Activated naive CD4-positive, alpha-beta T cell treated with anti-CD3 and anti-CD28 coated beads, Interleukin-2, amount 50 U/mL, for 24 hours (primary cell): Measurements from ENCODE around the gene SLC4A9.
A peak's percentile ranks its signal among the peaks of the same experiment; 100 is the strongest.

Experiments
- H3K27ac Mint-ChIP-seq: one replicate; pipeline ENCODE4 v1.8.0; 2021; ENCODE audit warnings: mild to moderate bottlenecking, mixed read lengths
- H3K27me3 Mint-ChIP-seq: one replicate; pipeline ENCODE4 v1.8.0; 2021; ENCODE audit warnings: mixed read lengths
- H3K36me3 Mint-ChIP-seq: one replicate; pipeline ENCODE4 v1.8.0; 2021; ENCODE audit warnings: mixed read lengths
- H3K4me1 Mint-ChIP-seq: one replicate; pipeline ENCODE4 v1.8.0; 2021; ENCODE audit warnings: mixed read lengths
- H3K4me3 Mint-ChIP-seq: one replicate; pipeline ENCODE4 v1.8.0; 2021; ENCODE audit warnings: mild to moderate bottlenecking, mixed read lengths
- H3K9me3 Mint-ChIP-seq: one replicate; pipeline ENCODE4 v1.8.0; 2021; ENCODE audit warnings: mixed read lengths

Gene SLC4A9

GRCh38 chr5:140346348-140347221 is 13.4 kb upstream of the SLC4A9 start, which contains the start of gene HBEGF:
HBEGF (minus strand) TSS chr5:140346603; CDS start chr5:140346328, 275 bp downstream.
- Mint-ChIP-seq H3K4me3 (peak within 1 kb of the TSS; percentile 82), H3K4me1 (peaks cover 50% of the 10 kb centered on the region), H3K36me3 (peaks cover 2% of the 10 kb centered on the region), H3K27me3 (no peaks in the 10 kb centered on the region), H3K27ac (peak within 1 kb of the TSS; percentile 52), H3K9me3 (no peaks in the 10 kb centered on the region)

DNA sequence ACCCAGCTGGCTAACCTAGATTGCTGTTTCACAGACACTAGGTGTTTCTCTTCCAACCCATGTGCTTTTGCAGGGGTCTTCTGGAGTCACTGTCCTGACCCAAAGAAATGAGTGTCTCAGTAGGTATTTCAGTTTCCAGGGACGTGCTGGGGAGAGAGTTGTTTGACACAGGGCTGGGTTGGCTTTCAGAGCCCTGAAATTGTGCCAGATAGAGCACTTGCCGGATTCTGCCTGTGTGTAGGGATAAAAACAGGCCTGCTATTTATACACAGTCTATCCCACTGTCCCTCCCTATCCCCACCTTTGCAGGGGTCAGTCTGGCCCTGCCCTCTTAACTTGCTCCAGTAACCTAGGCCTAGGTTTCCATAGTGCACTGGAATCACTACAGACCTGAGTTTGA is 12.6 kb upstream of the SLC4A9 start:
- Mint-ChIP-seq H3K9me3 (no peaks in the 10 kb centered on the region), H3K4me3 (peak overlapping the region; percentile 82), H3K27me3 (no peaks in the 10 kb centered on the region), H3K36me3 (no peaks in the 10 kb centered on the region), H3K4me1 (peaks cover 46% of the 10 kb centered on the region), H3K27ac (no peak overlapping the region)

DNA sequence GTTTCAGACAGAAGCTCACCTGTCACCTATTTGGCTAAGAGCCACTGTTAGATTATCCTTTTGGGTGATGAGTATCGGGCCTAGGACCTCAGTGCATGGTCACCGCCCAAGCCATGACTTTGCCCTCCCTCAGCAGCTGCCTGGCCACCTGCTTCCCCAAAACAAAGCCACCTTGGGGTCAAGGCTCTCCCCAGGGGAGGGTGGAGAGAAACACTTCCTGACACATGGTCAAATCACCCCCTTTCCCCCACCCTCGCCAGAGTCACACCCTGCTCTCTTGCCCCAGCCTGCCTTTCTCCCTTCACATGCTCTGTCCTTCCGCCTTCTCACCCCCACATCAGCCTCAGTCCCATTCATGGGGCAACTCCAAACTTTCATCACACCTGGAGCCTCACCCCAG is 11.9 kb upstream of the SLC4A9 start:
- no peaks in the 10 kb centered on the region for H3K9me3 Mint-ChIP-seq
- H3K4me3 Mint-ChIP-seq, result no peak overlapping the region
- no peaks in the 10 kb centered on the region for H3K27me3 Mint-ChIP-seq
- no peaks in the 10 kb centered on the region for H3K36me3 Mint-ChIP-seq
- H3K4me1 Mint-ChIP-seq, result peaks cover 38% of the 10 kb centered on the region
- no peak overlapping the region for H3K27ac Mint-ChIP-seq

GRCh38 chr5:140349244-140349643 is 10.8 kb upstream of the SLC4A9 start:
- Mint-ChIP-seq H3K27ac (no peak overlapping the region), H3K36me3 (no peaks in the 10 kb centered on the region), H3K4me3 (no peak overlapping the region), H3K4me1 (peaks cover 28% of the 10 kb centered on the region), H3K9me3 (no peaks in the 10 kb centered on the region), H3K27me3 (no peaks in the 10 kb centered on the region)

- no peaks in the 10 kb centered on the region for H3K27me3 Mint-ChIP-seq
- no peaks in the 10 kb centered on the region for H3K36me3 Mint-ChIP-seq
- H3K4me1 Mint-ChIP-seq, result peaks cover 14% of the 10 kb centered on the region
- H3K9me3 Mint-ChIP-seq, result no peaks in the 10 kb centered on the region
- no peak overlapping the region for H3K27ac Mint-ChIP-seq
- peak overlapping the region; percentile 9 for H3K4me3 Mint-ChIP-seq
These were observed 8.2 kb upstream of the SLC4A9 start for GRCh38 chr5:140351609-140352334.

DNA sequence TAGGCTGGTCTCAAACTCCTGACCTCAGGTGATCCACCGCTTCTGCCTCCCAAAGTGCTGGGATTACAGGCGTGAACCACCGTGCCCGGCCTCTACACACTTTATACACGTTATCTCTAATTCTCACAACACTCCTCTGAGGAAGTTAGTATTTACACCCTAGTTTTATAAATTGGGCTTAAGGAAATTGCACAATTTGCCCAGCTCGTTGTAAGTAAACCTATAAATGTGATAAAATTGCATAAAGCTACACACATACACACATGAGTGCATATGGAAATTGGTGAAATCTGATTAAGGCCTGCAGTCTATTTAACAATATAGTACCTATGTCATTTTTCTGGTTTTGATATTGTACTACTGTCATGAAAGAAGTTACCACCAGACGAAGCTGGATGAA is 4.4 kb upstream of the SLC4A9 start:
- Mint-ChIP-seq H3K27me3 (peaks cover 2% of the 10 kb centered on the region), H3K4me1 (peaks cover 12% of the 10 kb centered on the region), H3K9me3 (no peaks in the 10 kb centered on the region), H3K27ac (no peak overlapping the region), H3K4me3 (no peak overlapping the region), H3K36me3 (no peaks in the 10 kb centered on the region)

- H3K27ac Mint-ChIP-seq, result no peak overlapping the region
- peaks cover 2% of the 10 kb centered on the region for H3K27me3 Mint-ChIP-seq
- H3K9me3 Mint-ChIP-seq, result no peaks in the 10 kb centered on the region
- H3K36me3 Mint-ChIP-seq, result no peaks in the 10 kb centered on the region
- peak overlapping the region; percentile 70 for H3K4me3 Mint-ChIP-seq
- H3K4me1 Mint-ChIP-seq, result peaks cover 7% of the 10 kb centered on the region
These were observed 2.9 kb upstream of the SLC4A9 start for GRCh38 chr5:140356853-140357725.

DNA sequence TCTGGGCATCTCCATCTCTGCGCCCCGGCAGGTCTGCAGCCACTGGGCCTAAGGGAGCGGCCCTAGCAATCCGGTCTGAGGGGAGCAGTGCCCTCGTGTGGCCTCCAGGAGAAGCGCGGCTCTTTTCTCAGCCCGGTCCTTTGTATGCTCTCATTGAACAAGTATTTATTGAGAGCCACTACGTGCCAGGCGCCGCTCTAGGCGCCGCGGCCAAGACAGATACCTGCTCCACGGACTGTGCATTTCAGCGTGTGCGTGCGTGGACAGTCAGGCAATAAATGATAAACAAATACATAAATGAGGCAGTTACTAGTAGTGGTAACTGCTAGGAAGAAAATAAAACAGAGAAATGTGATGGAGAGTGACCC is 2.3 kb upstream of the SLC4A9 start:
- no peaks in the 10 kb centered on the region for H3K9me3 Mint-ChIP-seq
- no peaks in the 10 kb centered on the region for H3K36me3 Mint-ChIP-seq
- H3K4me1 Mint-ChIP-seq, result peaks cover 7% of the 10 kb centered on the region
- peak overlapping the region; percentile 70 for H3K4me3 Mint-ChIP-seq
- H3K27me3 Mint-ChIP-seq, result peaks cover 2% of the 10 kb centered on the region
- no peak overlapping the region for H3K27ac Mint-ChIP-seq

DNA sequence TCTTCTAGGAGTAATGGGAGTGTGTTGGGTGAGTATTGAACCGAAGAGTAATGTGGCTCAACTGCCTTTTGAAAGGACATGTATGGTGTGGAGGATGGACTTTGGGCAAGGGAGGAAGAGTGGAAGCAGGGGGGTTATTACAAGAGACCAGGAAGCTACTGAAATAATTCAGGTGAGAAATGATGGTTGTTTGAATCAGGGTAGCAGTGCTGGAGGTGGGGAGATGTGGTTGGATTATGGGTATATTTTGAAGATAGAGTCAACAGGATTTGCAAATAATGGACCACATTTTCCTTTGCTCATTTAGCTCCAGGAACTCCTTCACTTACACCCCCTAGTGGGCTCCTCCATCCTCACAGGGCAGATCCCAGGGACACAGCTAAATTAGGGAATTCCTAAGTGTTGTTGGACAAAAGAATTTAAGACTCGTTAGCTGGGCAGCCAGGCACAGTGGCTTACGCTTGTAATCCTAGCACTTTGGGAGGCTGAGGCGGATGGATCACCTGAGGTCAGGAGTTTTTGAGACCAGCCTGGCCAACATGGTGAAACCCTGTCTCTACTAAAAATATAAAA is 1.2 kb upstream of the SLC4A9 start:
- Mint-ChIP-seq H3K9me3 (no peaks in the 10 kb centered on the region), H3K36me3 (no peaks in the 10 kb centered on the region), H3K4me3 (no peak overlapping the region), H3K27me3 (peaks cover 2% of the 10 kb centered on the region), H3K4me1 (peaks cover 11% of the 10 kb centered on the region), H3K27ac (no peak overlapping the region)

DNA sequence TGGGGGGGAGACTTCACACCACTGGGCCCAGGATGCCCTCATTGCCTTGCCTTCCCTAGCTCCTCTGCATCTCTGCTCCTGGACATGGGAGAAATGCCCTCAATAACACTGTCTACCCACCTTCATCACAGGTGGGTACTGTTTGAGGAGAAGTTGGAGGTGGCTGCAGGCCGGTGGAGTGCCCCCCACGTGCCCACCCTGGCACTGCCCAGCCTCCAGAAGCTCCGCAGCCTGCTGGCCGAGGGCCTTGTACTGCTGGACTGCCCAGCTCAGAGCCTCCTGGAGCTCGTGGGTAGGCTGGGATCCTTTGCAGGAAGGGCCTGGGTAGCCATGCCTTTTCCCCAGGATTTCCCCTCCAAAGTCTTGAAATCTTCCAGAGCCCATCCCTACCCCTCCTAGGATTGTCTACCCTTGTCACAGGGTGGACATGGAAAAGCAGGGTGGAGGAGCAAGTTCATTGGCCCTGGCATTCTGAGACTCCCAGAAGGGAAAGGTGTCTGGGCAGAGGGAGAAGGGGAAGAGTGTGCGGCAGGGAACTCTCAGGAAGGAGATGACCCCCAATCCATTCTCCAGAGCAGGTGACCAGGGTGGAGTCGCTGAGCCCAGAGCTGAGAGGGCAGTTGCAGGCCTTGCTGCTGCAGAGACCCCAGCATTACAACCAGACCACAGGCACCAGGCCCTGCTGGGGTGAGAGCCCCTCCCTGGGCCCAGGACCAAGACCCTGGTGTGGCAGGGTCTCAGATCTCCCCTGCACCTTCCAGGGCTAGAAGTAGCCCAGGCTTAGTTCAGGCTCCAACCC is 886 bp downstream of the SLC4A9 start:
- Mint-ChIP-seq H3K4me3 (no peak overlapping the region), H3K36me3 (no peaks in the 10 kb centered on the region), H3K9me3 (no peaks in the 10 kb centered on the region), H3K27ac (no peak overlapping the region), H3K27me3 (peaks cover 2% of the 10 kb centered on the region), H3K4me1 (peaks cover 11% of the 10 kb centered on the region)

DNA sequence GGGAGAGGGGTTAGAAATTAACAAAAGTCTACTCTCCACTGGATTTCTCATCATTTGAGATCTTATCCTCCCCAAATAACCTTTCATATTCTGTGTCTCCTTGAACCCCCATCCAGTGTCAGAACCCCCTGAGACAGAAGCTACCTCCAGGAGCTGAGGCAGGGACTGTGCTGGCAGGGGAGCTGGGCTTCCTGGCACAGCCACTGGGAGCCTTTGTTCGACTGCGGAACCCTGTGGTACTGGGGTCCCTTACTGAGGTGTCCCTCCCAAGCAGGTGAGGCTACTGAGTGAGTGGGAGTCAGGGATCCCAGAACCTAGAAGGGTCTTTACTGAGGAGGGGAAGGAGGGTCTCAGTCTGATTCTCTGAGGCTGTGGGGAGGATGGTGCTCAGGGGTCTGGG is 1.9 kb downstream of the SLC4A9 start:
- peaks cover 2% of the 10 kb centered on the region for H3K27me3 Mint-ChIP-seq
- peaks cover 11% of the 10 kb centered on the region for H3K4me1 Mint-ChIP-seq
- no peaks in the 10 kb centered on the region for H3K9me3 Mint-ChIP-seq
- H3K27ac Mint-ChIP-seq, result no peak overlapping the region
- no peaks in the 10 kb centered on the region for H3K36me3 Mint-ChIP-seq
- no peak overlapping the region for H3K4me3 Mint-ChIP-seq

- Mint-ChIP-seq H3K9me3 (no peaks in the 10 kb centered on the region), H3K27me3 (peaks cover 2% of the 10 kb centered on the region), H3K36me3 (no peaks in the 10 kb centered on the region), H3K4me1 (peaks cover 10% of the 10 kb centered on the region), H3K27ac (no peak overlapping the region), H3K4me3 (no peak overlapping the region)
These were observed 2.3 kb downstream of the SLC4A9 start for GRCh38 chr5:140362311-140362710.

DNA sequence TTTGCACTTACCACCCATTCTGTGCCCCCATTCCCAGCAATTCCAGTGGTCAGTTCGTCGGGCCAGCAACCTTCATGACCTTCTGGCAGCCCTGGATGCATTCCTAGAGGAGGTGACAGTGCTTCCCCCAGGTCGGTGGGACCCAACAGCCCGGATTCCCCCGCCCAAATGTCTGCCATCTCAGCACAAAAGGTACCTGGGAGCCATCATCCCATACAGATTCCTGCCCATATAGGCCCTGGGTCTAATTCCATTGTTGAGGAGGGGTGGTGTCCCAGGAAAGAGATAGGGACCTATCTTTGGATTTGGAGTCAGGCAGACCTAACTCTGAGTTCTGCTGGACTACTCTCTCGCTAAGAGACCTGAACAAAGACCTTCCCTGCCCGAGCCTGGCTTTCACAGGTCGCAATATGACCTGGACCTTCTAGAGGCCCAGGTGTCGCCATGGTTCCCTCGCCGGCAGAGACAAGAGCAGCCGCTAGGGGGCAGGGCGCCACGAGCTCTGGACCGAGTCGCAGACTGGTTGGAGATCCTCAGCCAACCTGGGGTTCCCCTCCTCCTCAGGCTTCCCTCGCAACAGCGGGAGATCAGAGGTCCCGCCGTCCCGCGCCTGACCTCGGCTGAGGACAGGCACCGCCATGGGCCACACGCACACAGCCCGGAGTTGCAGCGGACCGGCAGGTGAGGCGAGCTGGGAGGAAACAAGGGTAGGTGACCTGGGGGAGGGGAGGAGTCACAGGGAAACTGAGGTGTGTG is 3.1 kb downstream of the SLC4A9 start:
- Mint-ChIP-seq H3K36me3 (no peaks in the 10 kb centered on the region), H3K27me3 (no peaks in the 10 kb centered on the region), H3K27ac (no peak overlapping the region), H3K4me3 (peak overlapping the region; percentile 80), H3K4me1 (peaks cover 4% of the 10 kb centered on the region), H3K9me3 (no peaks in the 10 kb centered on the region)
